Upper lobe of right lung (tissue), 1 donor: ENCODE data around the gene POU2AF2. TPM values are rescaled to one million over a fixed set of nuclear protein-coding genes. Genes with fewer than 3 reads are reported as not detected.

Experiments used
- ATAC-seq: fragments of 200-7000 bp; cut with Tn5 transposase; one replicate; pipeline ENCODE4 v1.9.1; 2020; ENCODE audit warnings: mild to moderate bottlenecking, moderate library complexity
- DNase-seq: peaks from one replicate; pipeline ENCODE4 v3.0.0-alpha.2; 2020
- H3K27ac ChIP-seq: fragments of 200-600 bp; one replicate; pipeline ENCODE4 v1.8.0; 2022
- H3K27me3 ChIP-seq: fragments of 200-600 bp; one replicate; pipeline ENCODE4 v1.8.0; 2022; ENCODE audit warnings: mild to moderate bottlenecking
- H3K36me3 ChIP-seq: fragments of 200-600 bp; one replicate; pipeline ENCODE4 v1.8.0; 2022
- H3K4me1 ChIP-seq: fragments of 200-600 bp; one replicate; pipeline ENCODE4 v1.8.0; 2022
- H3K4me3 ChIP-seq: fragments of 200-600 bp; one replicate; pipeline ENCODE4 v1.8.0; 2022; ENCODE audit warnings: mild to moderate bottlenecking
- H3K9me3 ChIP-seq: fragments of 200-600 bp; one replicate; pipeline ENCODE4 v1.8.0; 2022
- intact Hi-C: fragments of 100-400 bp; cut with DNase I; formaldehyde crosslinking; loops from one replicate; pipeline ENCODE4 v1.11.0; 2022
- total RNA-seq: library from RNA; stranded (reverse); fragmentation: NEBNext Ultra II Directional; extraction: Animal tissue kit (Norgen Biotek cat#: 25700); gene quantifications from one replicate; pipeline ENCODE4 v1.2.1, GENCODE V29; 2021
- TF ChIP-seq, protein P1 (sequence below): fragments of 200-600 bp; IDR thresholded peaks from one replicate; pipeline ENCODE4 v1.8.0; 2022; ENCODE audit warnings: antibody characterized with exemption
- donor health status: DM: no; HTN: yes; CAD: no; lungs with severe emphysema.

The POU2AF2 gene
- total RNA-seq, 1 donor from 2014 or later, result not detected

DNA sequence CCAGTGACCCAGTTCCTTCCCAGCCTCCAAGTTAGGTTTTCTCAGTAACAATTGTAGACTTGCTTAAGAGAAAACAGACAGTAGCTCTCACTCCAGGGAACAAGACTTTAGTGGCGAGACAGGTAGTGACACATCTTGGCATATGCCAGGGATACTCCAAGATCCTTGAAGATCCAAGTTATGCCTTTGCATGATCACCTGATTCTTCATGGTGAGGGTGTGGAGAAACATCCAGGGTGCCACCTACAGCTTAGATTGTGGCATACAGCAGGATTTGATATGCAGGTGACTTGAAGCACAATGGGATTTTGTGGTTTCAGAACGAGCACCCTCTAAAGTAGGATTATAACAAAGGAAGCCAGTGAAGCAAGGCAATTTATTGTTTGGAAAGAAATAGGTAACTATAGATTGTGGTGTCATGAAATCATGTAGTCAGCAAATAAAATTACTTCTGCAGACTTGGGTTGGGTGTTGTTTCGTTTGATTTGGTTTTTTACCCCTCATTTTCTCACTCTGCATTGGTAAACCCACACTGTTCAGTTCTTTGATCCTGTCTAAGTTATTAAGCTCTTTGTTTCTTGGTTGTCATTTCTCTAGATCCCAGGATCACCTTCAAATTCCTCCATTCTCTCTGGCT is 62.1 kb downstream of the POU2AF2 start:
- no peak for DNase-seq
- TF ChIP-seq, protein P1, sequence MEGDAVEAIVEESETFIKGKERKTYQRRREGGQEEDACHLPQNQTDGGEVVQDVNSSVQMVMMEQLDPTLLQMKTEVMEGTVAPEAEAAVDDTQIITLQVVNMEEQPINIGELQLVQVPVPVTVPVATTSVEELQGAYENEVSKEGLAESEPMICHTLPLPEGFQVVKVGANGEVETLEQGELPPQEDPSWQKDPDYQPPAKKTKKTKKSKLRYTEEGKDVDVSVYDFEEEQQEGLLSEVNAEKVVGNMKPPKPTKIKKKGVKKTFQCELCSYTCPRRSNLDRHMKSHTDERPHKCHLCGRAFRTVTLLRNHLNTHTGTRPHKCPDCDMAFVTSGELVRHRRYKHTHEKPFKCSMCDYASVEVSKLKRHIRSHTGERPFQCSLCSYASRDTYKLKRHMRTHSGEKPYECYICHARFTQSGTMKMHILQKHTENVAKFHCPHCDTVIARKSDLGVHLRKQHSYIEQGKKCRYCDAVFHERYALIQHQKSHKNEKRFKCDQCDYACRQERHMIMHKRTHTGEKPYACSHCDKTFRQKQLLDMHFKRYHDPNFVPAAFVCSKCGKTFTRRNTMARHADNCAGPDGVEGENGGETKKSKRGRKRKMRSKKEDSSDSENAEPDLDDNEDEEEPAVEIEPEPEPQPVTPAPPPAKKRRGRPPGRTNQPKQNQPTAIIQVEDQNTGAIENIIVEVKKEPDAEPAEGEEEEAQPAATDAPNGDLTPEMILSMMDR, result no peak

DNA sequence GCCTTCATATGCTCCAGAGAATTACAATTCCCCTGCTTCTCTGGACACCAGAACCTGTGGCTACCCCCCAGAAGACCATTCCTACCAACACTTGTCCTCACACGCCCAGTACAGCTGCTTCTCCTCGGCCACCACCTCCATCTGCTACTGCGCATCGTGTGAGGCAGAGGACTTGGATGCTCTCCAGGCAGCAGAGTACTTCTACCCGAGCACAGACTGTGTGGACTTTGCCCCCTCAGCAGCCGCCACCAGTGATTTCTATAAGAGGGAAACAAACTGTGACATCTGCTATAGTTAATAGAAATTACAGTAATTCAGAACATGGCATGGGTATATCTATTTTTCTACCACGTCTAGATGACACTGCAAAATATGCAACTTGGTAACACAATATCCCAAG is 62.6 kb downstream of the POU2AF2 start:
- DNase-seq (no peak), ATAC-seq (no peak)
- H3K27ac ChIP-seq, result no peak overlapping the region
- no peaks in the 10 kb centered on the region for H3K4me1 ChIP-seq
- H3K4me3 ChIP-seq, result no peak overlapping the region
- intact Hi-C loops, result no loop called here
- no peaks in the 10 kb centered on the region for H3K9me3 ChIP-seq
- H3K36me3 ChIP-seq, result no peaks in the 10 kb centered on the region
- TF ChIP-seq, protein P1, result no peak
- H3K27me3 ChIP-seq, result no peaks in the 10 kb centered on the region

More for the DNA sequence above, 62.1 kb downstream of the POU2AF2 start:
- Histone ChIP-seq H3K4me3 (no peak overlapping the region), H3K27me3 (no peaks in the 10 kb centered on the region), H3K36me3 (no peaks in the 10 kb centered on the region), H3K4me1 (no peaks in the 10 kb centered on the region), H3K27ac (no peak overlapping the region), H3K9me3 (no peaks in the 10 kb centered on the region)
- intact Hi-C loops, result no loop called here
- ATAC-seq, result no peak

DNA sequence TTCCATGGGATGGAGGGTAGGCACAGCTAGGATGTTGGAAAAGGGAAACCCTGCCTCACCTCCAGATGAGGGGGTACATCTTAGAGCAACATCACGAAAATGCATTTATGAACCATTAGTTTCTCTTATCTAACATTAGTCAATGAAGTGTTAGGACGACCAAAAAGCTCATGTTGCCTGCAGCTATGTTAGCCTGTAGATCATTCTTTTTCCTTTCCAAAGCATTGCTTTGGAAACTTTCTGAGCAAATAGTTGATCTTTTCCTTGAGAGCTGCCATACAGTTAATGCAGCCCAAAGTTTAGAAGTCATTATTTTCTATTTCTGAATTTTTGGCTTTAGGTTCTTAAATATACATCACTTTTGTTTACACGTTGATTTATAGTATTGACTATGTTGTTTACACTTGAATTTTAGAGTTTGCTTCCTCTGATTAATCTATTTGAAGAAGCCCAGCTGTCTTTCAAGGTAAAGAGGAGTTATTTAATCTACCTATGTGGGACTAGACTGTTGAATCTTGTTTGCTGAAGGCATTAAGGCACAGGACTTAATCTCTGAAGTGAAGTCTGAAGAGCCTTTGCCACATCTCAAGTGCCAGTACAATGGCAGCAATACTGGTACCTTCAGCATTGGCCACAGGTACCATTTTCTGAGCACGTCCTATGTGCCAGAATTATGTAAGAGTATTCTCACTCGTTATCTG is 63.8 kb downstream of the POU2AF2 start:
- no peak overlapping the region for H3K27ac ChIP-seq

DNA sequence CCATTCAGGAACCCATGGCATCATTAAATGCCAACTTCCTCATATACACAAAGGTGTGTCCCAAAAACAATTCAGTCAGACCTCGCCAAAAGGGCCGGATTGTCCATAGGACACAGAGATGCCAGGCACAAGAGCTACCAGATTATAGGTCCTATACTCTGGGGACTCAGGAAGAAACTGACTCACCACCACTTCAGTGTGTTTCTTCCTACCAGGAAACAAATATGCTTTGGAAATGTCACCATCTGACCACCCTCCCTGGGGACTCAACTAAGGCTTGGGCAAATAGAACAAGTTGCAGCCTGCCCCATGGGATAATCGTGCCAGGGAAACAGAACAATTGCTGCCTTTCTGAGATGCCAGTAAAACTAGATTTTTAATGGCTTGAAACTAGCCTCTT is 64.6 kb downstream of the POU2AF2 start:
- intact Hi-C loops, result no loop called here
- H3K27me3 ChIP-seq, result no peaks in the 10 kb centered on the region

More for the DNA sequence above, 63.8 kb downstream of the POU2AF2 start:
- ATAC-seq (peak; percentile 31), DNase-seq (no peak)
- Histone ChIP-seq H3K27me3 (no peaks in the 10 kb centered on the region), H3K4me3 (no peak overlapping the region), H3K4me1 (no peaks in the 10 kb centered on the region), H3K9me3 (no peaks in the 10 kb centered on the region), H3K36me3 (no peaks in the 10 kb centered on the region)
- TF ChIP-seq, protein P1, result no peak
- intact Hi-C loops, result no loop called here

DNA sequence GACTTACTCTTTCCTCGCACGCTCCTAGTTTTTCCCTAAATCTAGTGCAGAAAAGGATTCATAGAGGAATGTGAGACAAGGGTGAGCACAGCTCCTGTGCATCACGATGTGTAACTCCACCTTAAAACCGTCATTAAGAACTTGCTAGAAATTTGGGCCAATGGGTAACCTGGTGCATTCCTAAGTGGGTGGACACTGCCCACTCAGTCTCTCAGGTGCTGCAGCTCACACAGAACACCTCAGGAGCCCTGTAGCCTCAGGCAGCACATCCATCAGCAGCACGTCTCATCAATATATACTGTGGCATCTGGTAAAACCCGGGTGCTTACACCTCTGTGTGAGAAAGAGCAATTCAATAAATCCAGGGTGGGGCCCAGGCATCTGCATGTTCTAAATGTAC is 65.2 kb downstream of the POU2AF2 start:
- no peaks in the 10 kb centered on the region for H3K27me3 ChIP-seq
- no peaks in the 10 kb centered on the region for H3K9me3 ChIP-seq
- intact Hi-C loops, result no loop called here
- no peak for DNase-seq
- TF ChIP-seq, protein P1, result no peak
- no peak overlapping the region for H3K4me3 ChIP-seq
- no peaks in the 10 kb centered on the region for H3K4me1 ChIP-seq
- ATAC-seq, result no peak
- H3K36me3 ChIP-seq, result no peaks in the 10 kb centered on the region
- H3K27ac ChIP-seq, result no peak overlapping the region

More for the DNA sequence above, 64.6 kb downstream of the POU2AF2 start:
- Histone ChIP-seq H3K9me3 (no peaks in the 10 kb centered on the region), H3K27ac (no peak overlapping the region), H3K4me3 (no peak overlapping the region), H3K4me1 (no peaks in the 10 kb centered on the region), H3K36me3 (no peaks in the 10 kb centered on the region)
- DNase-seq (no peak), ATAC-seq (peak; percentile 24)
- TF ChIP-seq, protein P1, result no peak
